GM19025 (cell line): ENCODE data around the gene ZBTB26.

ENCODE experiments used
- ATAC-seq: cut with Tn5 transposase; IDR thresholded peaks from one replicate; pipeline ENCODE4 v1.9.1; 2021; ENCODE audit warnings: mild to moderate bottlenecking, low read depth, moderate library complexity; ENCODE audit not compliant: unreplicated experiment

Gene ZBTB26, protein sequence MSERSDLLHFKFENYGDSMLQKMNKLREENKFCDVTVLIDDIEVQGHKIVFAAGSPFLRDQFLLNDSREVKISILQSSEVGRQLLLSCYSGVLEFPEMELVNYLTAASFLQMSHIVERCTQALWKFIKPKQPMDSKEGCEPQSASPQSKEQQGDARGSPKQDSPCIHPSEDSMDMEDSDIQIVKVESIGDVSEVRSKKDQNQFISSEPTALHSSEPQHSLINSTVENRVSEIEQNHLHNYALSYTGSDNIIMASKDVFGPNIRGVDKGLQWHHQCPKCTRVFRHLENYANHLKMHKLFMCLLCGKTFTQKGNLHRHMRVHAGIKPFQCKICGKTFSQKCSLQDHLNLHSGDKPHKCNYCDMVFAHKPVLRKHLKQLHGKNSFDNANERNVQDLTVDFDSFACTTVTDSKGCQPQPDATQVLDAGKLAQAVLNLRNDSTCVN

DNA sequence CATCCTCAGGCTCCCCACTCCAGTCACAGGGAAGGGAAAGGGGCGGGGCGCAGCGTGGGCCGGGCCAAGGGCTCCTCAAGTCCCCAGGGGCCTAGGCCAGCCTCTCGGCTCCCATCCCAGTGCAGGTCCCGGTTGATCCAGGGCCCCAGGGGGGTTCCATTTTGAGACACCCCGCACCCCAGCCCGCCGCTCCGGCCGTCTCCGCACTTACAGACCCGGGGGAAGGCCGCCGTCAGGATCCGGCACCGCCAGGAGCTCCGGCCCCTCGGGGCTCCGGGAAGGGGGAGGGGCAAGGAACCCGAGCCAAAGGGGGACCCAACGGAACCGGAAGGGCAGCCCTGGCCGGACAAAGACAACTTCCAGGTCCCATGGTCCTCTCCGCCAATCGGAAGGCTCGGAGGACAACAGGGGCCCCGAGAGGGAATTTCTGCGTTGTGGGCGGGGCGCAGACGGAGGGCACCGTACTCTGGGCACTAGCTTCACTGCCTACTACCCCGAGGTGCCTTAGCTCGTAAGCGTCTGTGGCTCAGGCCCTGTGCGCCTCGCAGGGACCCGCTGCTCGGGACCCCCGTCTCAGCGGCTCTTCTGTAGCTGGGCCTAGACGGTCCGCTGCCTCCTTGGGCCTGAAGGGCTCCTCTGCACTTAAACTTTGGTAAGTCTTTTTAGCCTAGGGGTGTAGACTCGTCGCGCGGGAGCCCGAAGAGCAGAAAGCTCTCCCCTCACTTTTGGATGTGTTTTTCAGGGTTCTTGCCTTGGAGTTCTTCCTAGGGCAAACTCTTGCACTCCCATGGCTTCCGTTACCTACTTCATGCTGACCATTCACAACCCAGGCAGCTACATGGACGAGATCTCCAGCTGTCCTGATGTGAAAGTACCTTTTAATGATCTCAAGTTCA, at the start of gene ZBTB26:
ZBTB26 (minus strand) TSS at position 287 of the 896 bp plus-strand sequence. CDS start 11,578 bp downstream, outside the sequence.
- peak; percentile 95 for ATAC-seq

DNA sequence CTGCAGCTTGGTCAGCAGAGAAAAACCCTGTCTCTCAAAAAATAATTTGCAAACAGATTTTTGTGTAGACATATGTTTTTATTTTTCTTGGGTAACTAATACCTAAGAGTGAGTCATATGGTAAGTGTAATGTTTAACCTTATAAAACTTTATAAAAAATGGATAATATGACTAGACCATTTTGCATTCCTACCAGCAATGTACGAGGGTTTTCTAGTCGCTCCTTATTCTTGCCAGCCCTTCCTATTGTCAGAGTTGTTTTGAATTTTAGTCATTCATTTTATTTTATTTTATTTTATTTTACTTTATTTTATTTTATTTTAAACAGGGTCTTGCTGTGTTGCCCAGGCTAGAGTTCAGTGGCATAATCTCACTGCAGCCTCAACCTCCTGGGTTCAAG, 47.3 kb upstream of the ZBTB26 start:
- no peak for ATAC-seq

DNA sequence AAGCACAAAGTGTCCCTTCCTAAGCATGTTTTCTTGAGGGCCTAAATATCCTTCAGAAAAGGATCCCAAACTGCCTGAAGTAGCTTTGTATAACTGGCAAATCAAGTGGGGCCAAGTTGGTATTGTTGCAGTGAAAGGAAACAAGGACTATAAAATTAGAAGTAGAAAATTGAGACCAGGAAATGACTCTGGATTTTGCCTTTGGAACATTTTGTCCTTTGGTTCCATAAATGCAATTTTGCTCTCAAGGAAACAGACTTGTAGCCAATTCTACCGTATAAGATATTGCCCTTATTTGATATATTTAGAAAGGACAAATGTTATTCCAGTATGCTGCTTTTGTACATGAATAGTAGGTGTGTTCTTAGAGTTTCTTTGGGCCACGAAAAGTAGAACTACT, 43.9 kb upstream of the ZBTB26 start:
- no peak for ATAC-seq

DNA sequence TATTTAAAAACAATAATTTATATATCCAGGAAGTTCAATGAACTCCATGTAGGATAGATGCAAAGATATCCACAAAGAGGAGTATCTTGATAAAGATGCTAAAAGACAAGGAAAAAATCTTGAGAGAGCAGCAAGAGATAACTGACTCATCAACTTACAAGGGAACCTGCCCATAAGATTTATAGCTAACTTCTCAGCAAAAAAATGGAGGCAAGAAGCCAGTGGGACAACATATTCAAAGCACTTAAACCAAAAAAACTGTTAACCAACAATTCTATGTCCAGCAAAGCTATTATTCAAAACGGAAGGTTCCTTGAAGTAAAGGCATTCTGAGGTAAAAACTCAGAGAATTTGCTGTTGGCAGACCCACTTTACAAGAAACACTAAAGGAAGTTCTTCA, 29.8 kb upstream of the ZBTB26 start:
- ATAC-seq = no peak

DNA sequence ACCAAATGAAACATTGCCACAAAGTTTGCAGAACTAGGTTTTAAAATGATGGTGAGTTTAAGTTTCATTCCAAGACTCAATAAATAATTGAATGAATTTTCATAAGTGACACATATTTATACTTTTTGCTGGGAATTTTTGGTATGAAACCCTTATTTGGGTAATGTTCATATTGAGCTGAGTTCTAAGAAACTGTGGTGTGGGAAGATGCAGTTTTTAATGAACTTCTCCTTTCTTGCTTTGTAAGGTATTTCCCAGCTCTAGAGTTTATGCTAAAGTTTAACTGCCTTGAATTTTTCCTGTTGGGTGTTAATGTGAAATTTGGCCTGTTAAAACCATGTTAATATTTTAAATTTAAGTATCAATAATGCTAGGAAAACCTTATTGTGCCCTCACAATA, 24.6 kb upstream of the ZBTB26 start:
- ATAC-seq = no peak

DNA sequence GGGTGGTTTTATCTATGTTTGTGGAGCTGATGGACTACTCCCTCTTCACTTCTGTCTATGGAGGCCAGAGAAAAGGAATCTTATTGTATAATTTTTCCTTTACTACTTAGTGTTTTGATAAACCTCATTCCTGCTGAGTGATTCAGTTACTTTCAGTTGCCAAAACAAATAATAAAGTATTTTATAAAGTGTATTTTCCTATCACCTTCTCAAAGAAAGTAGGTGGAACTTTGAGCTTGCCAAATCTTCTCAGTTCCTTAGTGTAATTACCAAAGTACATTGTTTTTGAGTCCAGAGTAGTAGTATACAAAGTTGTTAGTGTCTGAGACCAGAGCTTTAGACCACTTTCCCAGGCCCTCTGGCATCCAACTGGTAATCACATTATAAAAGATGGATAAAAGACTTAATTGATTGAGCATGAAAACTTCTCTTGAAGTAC, 23.0 kb upstream of the ZBTB26 start:
- no peak for ATAC-seq

DNA sequence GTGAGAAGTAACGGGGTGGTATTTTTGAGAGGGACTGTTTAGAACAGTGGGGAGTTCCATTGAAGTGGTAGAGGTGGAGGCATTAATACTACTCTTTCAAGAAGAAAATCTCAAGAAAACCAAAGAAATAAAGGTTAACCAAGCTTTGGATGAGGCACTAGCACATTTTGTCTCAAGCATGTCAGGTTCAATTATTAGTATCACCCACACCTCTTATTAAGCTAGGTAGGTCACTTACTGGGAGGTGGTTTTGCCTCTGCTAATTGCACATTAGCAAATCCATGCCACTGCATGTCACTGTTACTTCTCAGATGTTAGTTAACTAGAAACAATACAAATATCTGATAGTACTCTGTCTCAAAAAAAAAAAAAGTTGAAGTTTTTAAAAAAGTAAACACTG, 19.7 kb upstream of the ZBTB26 start:
- no peak for ATAC-seq

DNA sequence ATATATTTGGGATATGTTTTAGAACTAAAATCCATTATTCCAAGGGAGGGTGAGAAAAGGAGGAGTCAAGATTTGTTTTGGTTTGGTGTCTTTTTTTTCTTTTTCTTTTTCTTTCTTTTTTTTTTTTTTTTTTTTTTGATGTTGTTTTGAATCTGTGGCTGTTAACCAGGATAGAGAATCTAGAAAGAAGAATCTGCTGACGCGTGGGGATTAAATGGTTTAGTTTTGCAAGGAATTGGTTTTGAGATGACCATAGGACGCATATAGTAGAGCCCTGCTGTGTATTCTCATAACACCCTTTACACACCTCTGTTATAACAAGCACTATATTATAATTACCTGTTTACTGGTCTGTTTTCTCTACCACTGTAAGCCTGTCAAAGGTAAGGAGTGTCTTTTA, 19.0 kb upstream of the ZBTB26 start:
- ATAC-seq = no peak

DNA sequence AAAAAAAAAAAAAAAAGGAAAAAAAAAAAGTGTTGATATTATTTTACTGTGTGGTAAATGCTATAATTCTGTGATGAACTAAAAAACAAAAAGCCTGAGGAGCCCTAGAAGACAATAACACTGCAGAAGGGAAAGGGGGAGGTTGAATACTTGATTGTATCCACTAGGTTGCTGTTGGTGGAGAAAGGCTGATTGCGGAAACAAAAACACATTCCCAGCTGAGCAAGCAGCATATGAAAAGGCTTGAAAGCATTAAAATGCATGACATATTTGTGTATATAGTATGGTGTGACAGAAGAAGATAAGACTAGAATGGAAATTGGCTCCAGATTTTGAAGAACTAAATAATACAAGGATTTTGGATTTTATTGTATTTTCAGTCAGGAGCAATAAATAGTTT, 18.4 kb upstream of the ZBTB26 start:
- ATAC-seq = no peak

DNA sequence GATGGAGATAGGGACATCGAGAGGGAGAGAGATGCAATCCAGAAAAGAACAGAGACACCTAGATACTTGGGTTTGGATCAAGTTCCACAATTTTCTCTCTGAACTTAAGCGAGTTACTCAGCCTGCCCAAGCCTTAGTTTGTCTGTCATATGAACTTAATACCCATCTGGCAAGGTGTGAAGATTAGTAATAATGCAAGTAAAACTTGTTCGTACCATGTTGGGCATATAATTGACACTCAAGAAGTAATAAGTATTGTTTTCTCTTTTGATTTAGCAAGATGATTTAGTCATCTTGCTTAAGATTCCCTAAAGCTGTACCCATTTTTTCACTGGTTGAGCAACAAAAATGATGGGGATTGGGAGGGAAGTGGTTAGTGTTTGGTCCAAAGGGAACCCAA, 17.0 kb upstream of the ZBTB26 start:
- ATAC-seq = no peak

DNA sequence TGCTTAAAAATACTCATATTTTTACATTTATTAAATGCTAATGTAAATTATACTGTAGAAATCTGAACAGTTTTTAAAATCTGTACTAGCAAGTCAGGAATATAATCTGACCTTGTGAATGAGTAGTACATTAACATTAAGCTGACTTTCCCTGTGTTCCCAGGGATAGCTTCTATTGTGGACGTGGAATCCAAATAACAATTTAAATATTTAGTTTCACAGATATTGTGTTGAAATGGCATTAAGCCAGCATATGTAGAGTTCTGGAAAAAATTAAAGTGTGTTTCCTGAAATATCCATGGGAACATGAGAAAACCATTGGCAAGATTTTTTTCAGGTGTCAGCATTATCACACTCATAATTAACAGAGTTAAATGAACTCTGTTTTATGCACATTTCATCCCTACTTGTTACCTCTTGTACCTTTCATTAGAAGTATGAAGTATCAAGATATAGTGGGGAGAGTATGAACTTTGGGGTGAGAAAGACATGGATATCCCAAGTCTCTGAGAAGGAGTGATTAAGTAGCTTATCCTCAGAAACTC, 15.2 kb upstream of the ZBTB26 start:
- no peak for ATAC-seq

DNA sequence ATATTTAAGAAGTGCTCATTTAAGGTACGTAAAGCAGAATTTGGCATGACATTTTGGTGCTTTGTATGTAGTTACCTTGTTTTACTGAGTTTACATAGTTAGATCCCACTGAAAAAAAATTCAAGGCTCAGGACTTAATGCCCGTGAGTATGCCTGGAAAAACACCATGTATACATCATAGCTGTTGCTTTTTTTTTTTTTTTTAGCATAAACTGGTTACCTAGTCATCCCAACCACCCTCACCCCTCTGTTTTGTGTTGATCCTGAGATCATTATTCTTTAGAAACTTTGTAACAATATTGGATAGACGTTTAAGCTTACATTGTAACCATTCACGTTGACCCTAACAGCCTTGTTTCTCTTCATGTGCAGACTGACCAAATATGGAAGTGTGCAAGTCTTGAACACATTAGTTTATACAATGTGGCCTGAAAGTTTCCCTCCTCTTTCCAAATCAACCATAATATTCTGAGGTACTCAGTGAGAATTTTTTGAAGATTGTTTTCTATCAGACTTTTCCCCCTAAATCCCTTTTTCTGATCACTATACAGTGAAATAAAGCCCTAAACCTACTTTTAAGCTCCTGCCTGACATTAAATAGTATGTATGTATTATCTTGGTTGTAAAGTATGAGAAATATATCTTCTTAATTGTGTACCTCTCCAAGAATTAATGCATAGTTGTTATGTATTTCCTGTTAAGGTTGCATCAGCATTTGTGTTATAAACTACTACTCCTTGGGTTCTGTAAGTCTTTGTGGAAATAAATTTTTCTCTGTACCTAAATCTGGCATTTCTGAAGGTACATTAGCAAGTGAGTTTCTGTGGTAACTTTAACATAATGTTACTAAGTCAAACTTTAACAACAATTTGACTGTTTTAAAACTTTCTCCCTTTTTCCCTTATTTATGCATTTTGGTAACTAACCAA, 13.9 kb upstream of the ZBTB26 start:
- ATAC-seq = no peak

DNA sequence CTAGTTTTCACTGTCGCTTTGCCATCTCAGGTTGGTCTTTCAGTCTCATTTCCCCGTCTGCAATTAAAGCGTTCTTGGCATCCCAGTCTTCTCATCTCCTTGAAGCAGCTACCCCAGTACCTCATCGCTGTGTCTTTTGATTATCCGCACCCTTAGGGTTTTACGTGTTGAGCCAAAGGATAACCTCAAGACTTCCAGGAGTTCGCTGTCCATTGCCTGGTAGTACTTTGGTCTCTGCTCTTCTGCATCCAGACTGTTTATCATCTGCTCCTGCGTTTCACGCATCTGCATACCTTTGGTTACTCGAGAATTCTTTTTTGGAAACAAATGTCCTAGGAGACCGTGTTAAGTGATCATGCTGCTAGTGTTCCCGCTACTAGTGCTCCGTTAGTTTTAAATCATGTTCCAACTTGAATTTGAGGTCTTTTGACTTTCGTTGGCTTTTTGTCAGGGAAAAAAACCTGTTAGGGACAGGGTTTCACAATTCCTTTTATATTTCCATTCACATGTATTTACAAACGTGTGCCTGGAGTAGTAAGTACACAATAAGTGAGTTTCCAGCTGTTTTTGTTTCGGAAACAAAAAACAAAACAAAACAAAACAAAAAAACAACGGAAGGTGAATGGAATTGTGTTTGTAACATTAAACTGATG, 10.4 kb upstream of the ZBTB26 start:
- no peak for ATAC-seq

DNA sequence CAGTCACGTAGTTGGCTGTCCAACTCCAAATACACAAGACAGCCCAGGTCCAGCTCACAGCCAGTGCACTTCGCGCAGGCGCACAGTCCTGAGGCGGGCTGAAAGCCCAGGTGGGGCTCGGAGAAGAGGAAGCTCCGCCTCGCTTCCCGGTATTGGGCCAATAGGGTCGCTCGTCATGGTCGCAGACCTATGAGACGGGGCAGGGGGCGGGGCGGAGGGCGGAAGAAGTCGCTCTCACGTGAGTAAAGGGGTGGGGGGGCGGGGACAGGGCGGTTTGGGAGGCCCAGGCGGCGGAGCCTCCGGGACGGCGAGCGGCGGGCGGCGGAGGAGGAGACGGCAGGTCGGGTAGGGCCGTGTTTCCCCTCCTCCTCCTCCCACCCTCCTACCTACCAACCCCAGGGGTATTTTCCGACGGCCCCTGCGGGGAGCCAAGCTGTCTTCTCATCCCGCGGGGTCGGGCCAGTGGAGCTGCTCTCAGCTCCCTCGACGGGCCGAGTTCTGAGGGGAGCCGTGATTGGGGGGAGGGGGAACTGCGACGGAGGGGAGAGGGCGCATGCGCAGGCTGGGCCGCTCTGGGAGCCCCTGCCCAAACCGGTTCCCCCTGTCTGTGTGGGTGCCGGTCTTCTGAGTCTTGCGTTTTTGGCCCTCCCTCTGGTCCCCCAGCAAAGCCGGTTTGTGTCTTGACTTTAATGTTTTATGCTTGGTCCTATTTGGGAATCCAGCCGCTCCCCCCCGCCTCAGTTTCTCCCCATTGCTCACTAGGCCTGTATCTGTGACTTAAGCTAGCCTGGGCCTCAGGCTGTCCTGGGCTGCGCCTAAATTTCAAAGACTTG, 9.7 kb upstream of the ZBTB26 start, which contains the start of gene RABGAP1:
RABGAP1 (plus strand) TSS at position 272 of the 833 bp plus-strand sequence. CDS start 16,040 bp downstream, outside the sequence.
- ATAC-seq = peak; percentile 99

DNA sequence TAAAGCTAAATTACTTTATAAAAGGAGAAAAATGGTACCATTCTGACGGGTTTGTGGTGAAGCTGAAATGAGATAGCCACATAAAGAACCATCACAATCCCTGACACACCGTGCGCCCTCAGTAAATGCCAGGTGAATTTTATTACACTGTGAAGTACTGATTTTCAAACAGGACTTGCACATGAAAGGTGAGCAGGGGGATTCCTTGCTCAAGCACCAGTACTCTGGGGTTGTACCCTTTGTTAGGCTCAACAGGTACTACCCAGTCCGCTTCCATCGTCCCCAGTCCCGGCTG, 9.1 kb upstream of the ZBTB26 start:
- no peak for ATAC-seq

DNA sequence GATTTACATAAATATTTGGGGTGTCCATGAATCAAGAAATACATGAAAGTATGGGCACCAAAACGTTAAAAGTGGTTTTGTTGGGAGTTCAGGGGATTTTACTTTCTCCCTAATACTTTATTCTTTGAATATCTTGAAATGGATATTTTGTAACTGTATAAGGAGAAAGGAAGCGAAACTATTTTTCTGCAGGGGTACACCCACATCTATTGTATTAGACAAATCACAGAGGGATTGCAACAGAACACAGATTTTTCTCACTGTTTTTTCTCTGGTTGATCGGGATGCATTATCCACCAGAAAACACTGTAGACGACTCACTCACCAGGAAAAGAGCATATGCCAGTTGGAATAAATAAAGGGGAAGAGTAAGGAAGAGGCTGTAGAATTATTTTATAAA, 8.3 kb upstream of the ZBTB26 start:
- ATAC-seq = no peak

DNA sequence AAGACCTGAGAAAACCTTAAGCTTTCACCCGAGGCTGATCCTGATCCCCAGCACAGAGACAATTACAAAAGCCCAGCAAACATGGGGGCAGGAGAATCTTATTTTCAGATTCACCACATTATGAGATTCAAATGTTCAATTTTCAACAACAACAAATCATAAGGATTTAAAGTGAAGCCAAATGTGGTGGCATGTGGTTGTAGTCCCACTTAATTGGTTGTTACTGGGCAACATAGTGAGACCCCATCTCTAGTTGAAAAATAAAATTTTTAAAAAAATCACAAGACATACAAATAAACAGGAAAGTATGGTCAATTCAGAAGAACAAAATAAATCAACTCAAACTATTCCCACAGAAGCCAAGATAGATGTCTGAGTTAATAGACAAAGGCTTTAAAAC, 5.6 kb upstream of the ZBTB26 start:
- ATAC-seq = no peak

DNA sequence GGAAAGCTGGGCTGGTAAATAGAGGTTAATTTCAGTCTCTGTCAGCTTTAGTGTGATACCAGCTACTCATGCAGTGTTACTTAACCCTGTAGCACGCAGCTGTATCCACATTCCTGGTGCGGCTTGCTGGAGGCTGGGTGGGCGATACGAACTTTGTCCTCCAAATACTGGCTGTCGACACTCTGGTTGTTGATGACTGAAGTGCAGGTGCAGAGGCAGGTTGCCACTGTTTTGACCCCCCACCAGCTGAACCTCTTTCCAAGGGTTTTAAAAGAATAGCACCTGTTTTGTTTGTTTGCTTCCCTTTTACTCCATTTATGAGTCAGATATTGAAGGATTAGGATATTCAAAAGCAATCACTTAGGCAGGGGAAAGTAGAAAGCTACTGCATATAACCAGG, 5.2 kb upstream of the ZBTB26 start:
- no peak for ATAC-seq
